CD4-positive, alpha-beta memory T cell (primary cell): ENCODE measurements around the gene SNX19. TPM values are rescaled to one million over a fixed set of nuclear protein-coding genes. Genes with fewer than 3 reads are reported as not detected.
A peak's percentile ranks its signal among the peaks of the same experiment; 100 is the strongest.

Source experiments
- CTCF ChIA-PET: fragments of 350-600 bp; sonication (Branson Sonifier 250); formaldehyde crosslinking; loops from one replicate; lab custom pipeline; 2021; ENCODE audit warnings: inconsistent platforms; ENCODE audit not compliant: partially characterized antibody; lab: Charles Lee
- POLR2A ChIA-PET: fragments of 350-600 bp; sonication (Branson Sonifier 250); formaldehyde crosslinking; loops from one replicate; lab custom pipeline; 2021; ENCODE audit not compliant: partially characterized antibody; lab: Charles Lee
- DNase-seq, 5 donors: peaks; one replicate each; pipeline versions ENCODE4 v3.0.0 to v3.0.0-alpha.2; 2020 to 2022; ENCODE audit warnings: mixed read lengths in 1 of 5
- H3K27ac ChIP-seq: one replicate; pipeline ENCODE4 v1.7.0; 2013; ENCODE audit warnings: low read depth, low read length
- H3K27me3 ChIP-seq: 2 replicates; pipeline ENCODE4 v1.7.0; 2013; ENCODE audit warnings: mild to moderate bottlenecking, low read length, moderate library complexity; ENCODE audit not compliant: insufficient read depth
- H3K36me3 ChIP-seq: 2 replicates; pipeline ENCODE4 v1.7.0; 2013; ENCODE audit warnings: mild to moderate bottlenecking, low read length, moderate library complexity; ENCODE audit not compliant: insufficient read depth
- H3K4me1 ChIP-seq: 2 replicates; pipeline ENCODE4 v1.7.0; 2013; ENCODE audit warnings: mild to moderate bottlenecking, low read length, moderate library complexity; ENCODE audit not compliant: insufficient read depth
- H3K4me3 ChIP-seq, 2 donors: one replicate each; pipeline ENCODE4 v1.7.0; 2013; ENCODE audit warnings: low read length in 2 of 2, mild to moderate bottlenecking in 1 of 2
- H3K9me3 ChIP-seq, 2 donors: one replicate each; pipeline ENCODE4 v1.7.0; 2013; ENCODE audit warnings: low read length in 2 of 2, control low read depth in 1 of 2; ENCODE audit not compliant: control insufficient read depth in 1 of 2
- H3K27ac Mint-ChIP-seq, 7 donors: one replicate each; pipeline ENCODE4 v1.8.0; 2020 to 2021; ENCODE audit warnings: mixed read lengths in 7 of 7, mild to moderate bottlenecking in 6 of 7, inconsistent platforms in 3 of 7, moderate library complexity in 3 of 7
- H3K27me3 Mint-ChIP-seq, 2 donors: one replicate each; pipeline ENCODE4 v1.8.0; 2020 to 2021; ENCODE audit warnings: mixed read lengths in 2 of 2
- H3K36me3 Mint-ChIP-seq, 2 donors: one replicate each; pipeline ENCODE4 v1.8.0; 2020 to 2021; ENCODE audit warnings: mixed read lengths in 2 of 2, inconsistent platforms in 1 of 2, mild to moderate bottlenecking in 1 of 2
- H3K4me1 Mint-ChIP-seq, 4 donors: one replicate each; pipeline ENCODE4 v1.8.0; 2020 to 2021; ENCODE audit warnings: mixed read lengths in 4 of 4, mild to moderate bottlenecking in 1 of 4
- H3K4me3 Mint-ChIP-seq, 8 donors: one replicate each; pipeline ENCODE4 v1.8.0; 2020 to 2021; ENCODE audit warnings: mixed read lengths in 8 of 8, mild to moderate bottlenecking in 7 of 8, moderate library complexity in 6 of 8, inconsistent platforms in 3 of 8
- H3K9me3 Mint-ChIP-seq, 8 donors: one replicate each; pipeline ENCODE4 v1.8.0; 2020 to 2021; ENCODE audit warnings: mixed read lengths in 8 of 8, mild to moderate bottlenecking in 5 of 8, inconsistent platforms in 3 of 8, moderate library complexity in 1 of 8
- intact Hi-C: fragments of 100-400 bp; cut with micrococcal nuclease; formaldehyde crosslinking; loops from one replicate; pipeline ENCODE4 v1.15.1; 2023
- polyA plus RNA-seq, 2 donors: library from polyadenylated mRNA; unstranded; fragments of 300-500 nt; fragmentation: Illumina TruSeq; gene quantifications; one replicate each; pipeline ENCODE4 v1.2.3, GENCODE V29; 2021
- total RNA-seq, 2 experiments: library from RNA; stranded (reverse); gene quantifications; one replicate each; pipeline ENCODE4 v1.2.3, GENCODE V29; 2021

SNX19 gene
- total and polyA plus RNA-seq, 4 experiments from 2014 or later: 21.4 to 94.2 (median 57.1) TPM

GRCh38 chr11:130897262-130898182, 18.8 kb downstream of the SNX19 start:
- no peak overlapping the region for H3K4me3 Mint-ChIP-seq
- peaks cover 96% of the 10 kb centered on the region for H3K36me3 ChIP-seq
- H3K27ac Mint-ChIP-seq: peak overlapping the region in 3 of 7 donors; percentile 43 to 74 (median 69)
- no peaks in the 10 kb centered on the region for H3K4me1 ChIP-seq
- no peaks in the 10 kb centered on the region for H3K9me3 ChIP-seq
- intact Hi-C loops: no loop called here
- no peak for DNase-seq
- H3K4me3 ChIP-seq: no peak overlapping the region
- ChIA-PET POLR2A (no interaction called here), CTCF (interaction anchor here (1.0 to 5.1 kb wide), 3 partner anchors 34 to 466 kb away, joined by 4 to 32 read pairs (median 5); no protein-coding TSS in a partner anchor)
- H3K9me3 Mint-ChIP-seq: no peaks in the 10 kb centered on the region
- no peaks in the 10 kb centered on the region for H3K27me3 ChIP-seq
- H3K27ac ChIP-seq: no peak overlapping the region
- H3K27me3 Mint-ChIP-seq: no peaks in the 10 kb centered on the region
- H3K4me1 Mint-ChIP-seq: peaks cover 10 to 11% (median 10%) of the 10 kb centered on the region in 4 donors
- peaks cover 68 to 92% of the 10 kb centered on the region in 2 donors for H3K36me3 Mint-ChIP-seq

- no peaks in the 10 kb centered on the region for H3K27me3 Mint-ChIP-seq
- intact Hi-C loops: loop anchor here (1.0 kb wide), 2 partner anchors 459 to 681 kb away; no protein-coding TSS in a partner anchor
- H3K36me3 Mint-ChIP-seq: peaks cover 48 to 68% of the 10 kb centered on the region in 2 donors
- DNase-seq: peak; percentile 43 to 60 (median 50)
- Histone ChIP-seq H3K4me3 (no peak overlapping the region), H3K27me3 (no peaks in the 10 kb centered on the region), H3K4me1 (no peaks in the 10 kb centered on the region), H3K36me3 (peaks cover 69% of the 10 kb centered on the region), H3K27ac (no peak overlapping the region), H3K9me3 (no peaks in the 10 kb centered on the region)
- POLR2A ChIA-PET: interaction anchor here (0.5 kb wide), 1 partner anchor 639 kb away, joined by 3 read pairs; no protein-coding TSS in a partner anchor
- peak overlapping the region in 2 of 7 donors; percentile 18 to 45 for H3K27ac Mint-ChIP-seq
- H3K4me3 Mint-ChIP-seq: no peak overlapping the region
- H3K9me3 Mint-ChIP-seq: no peaks in the 10 kb centered on the region
- peaks cover 8 to 11% (median 9%) of the 10 kb centered on the region in 4 donors for H3K4me1 Mint-ChIP-seq
- CTCF ChIA-PET: interaction anchor here (0.7 to 6.7 kb wide), 16 partner anchors 8 to 463 kb away, joined by 3 to 54 read pairs (median 6); partner anchors contain the start of gene SNX19
These were observed 21.8 kb downstream of the SNX19 start for GRCh38 chr11:130894322-130895025.

DNA sequence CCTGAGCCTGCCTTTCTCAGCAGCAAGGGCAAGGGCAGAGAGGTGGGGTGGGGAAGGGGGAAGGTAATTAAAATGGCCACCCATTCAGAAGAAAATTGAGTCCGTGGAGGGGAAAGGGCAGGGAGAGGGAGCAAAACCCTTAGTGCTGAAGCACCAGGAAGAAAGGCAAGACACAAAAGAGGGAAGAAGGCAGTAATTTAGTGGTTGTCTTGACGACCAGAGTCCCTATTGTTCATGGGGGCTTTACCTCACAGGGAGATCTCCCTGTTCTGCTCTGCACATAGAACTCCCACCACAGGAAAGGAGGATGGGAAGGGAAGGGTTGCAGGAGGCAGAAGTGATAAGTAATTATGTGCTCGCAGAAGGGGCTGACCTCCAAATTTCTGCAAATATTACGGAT, 23.4 kb downstream of the SNX19 start:
- Mint-ChIP-seq H3K36me3 (peaks cover 37 to 61% of the 10 kb centered on the region in 2 donors), H3K9me3 (no peaks in the 10 kb centered on the region), H3K4me3 (no peak overlapping the region), H3K4me1 (peaks cover 8 to 11% (median 9%) of the 10 kb centered on the region in 4 donors), H3K27me3 (no peaks in the 10 kb centered on the region), H3K27ac (no peak overlapping the region)
- Histone ChIP-seq H3K4me3 (no peak overlapping the region), H3K4me1 (no peaks in the 10 kb centered on the region), H3K27me3 (no peaks in the 10 kb centered on the region), H3K27ac (no peak overlapping the region), H3K9me3 (no peaks in the 10 kb centered on the region), H3K36me3 (peaks cover 53% of the 10 kb centered on the region)
- no peak for DNase-seq
- CTCF ChIA-PET: interaction anchor here (1.1 to 6.7 kb wide), 5 partner anchors 10 to 461 kb away, joined by 3 to 54 read pairs (median 9); partner anchors contain the start of gene SNX19
- intact Hi-C loops: no loop called here
- POLR2A ChIA-PET: no interaction called here

- ChIA-PET CTCF (interaction anchor here (1.0 to 6.7 kb wide), 5 partner anchors 8 to 29 kb away, joined by 3 to 54 read pairs (median 4); partner anchors contain the start of gene SNX19), POLR2A (no interaction called here)
- DNase-seq: no peak
- Histone ChIP-seq H3K36me3 (peaks cover 39% of the 10 kb centered on the region), H3K27ac (no peak overlapping the region), H3K9me3 (no peaks in the 10 kb centered on the region), H3K27me3 (no peaks in the 10 kb centered on the region), H3K4me1 (no peaks in the 10 kb centered on the region), H3K4me3 (no peak overlapping the region)
- H3K9me3 Mint-ChIP-seq: no peaks in the 10 kb centered on the region
- peaks cover 34 to 60% of the 10 kb centered on the region in 2 donors for H3K36me3 Mint-ChIP-seq
- H3K27ac Mint-ChIP-seq: no peak overlapping the region
- no peaks in the 10 kb centered on the region for H3K27me3 Mint-ChIP-seq
- H3K4me1 Mint-ChIP-seq: peaks cover 9 to 14% (median 10%) of the 10 kb centered on the region in 4 donors
- intact Hi-C loops: no loop called here
- no peak overlapping the region for H3K4me3 Mint-ChIP-seq
These were observed 25.0 kb downstream of the SNX19 start for GRCh38 chr11:130891326-130891725.

DNA sequence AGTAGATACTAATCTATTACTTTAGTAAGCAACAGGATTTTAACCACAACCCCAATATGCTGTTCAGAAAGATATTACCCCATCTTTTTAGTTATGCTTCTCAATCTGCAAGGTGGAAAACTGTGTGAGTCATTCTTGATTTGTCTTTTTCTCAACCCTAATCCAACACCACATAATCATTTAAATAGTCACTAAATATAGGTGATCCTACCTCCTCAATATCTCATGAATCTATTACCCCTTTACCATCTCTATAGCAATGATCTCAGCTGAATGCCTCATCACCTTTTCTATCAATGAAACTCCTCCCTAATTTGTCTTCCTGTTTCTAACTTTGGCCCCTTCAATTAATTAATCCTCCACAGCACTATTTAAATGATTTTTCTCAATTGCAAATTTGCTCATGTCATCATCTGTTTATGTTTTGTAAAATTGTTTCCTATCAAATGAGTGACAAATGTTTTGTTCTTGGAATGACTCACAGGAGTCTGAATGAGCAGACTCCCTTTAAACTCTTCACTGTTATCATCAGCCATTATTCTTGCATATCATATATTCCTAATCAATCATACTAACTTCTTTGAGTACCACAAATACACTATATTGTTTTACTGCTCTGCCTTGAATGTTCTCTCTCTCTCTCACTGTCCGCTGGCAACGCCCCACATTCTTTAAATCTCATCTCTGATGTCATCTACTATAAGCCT, 26.1 kb downstream of the SNX19 start:
- H3K27ac Mint-ChIP-seq: no peak overlapping the region
- Histone ChIP-seq H3K27me3 (no peaks in the 10 kb centered on the region), H3K4me1 (no peaks in the 10 kb centered on the region), H3K9me3 (no peaks in the 10 kb centered on the region), H3K36me3 (peaks cover 28% of the 10 kb centered on the region), H3K27ac (no peak overlapping the region), H3K4me3 (no peak overlapping the region)
- no peaks in the 10 kb centered on the region for H3K9me3 Mint-ChIP-seq
- DNase-seq: no peak
- peaks cover 25 to 59% of the 10 kb centered on the region in 2 donors for H3K36me3 Mint-ChIP-seq
- H3K4me1 Mint-ChIP-seq: peaks cover 7 to 14% (median 9%) of the 10 kb centered on the region in 4 donors
- intact Hi-C loops: no loop called here
- H3K27me3 Mint-ChIP-seq: no peaks in the 10 kb centered on the region
- ChIA-PET CTCF (interaction anchor here (1.0 to 6.7 kb wide), 3 partner anchors 9 to 25 kb away, joined by 3 to 54 read pairs (median 3); partner anchors contain the start of gene SNX19), POLR2A (no interaction called here)
- H3K4me3 Mint-ChIP-seq: no peak overlapping the region

GRCh38 chr11:130888790-130889189, 27.5 kb downstream of the SNX19 start:
- no peak overlapping the region for H3K4me3 Mint-ChIP-seq
- Histone ChIP-seq H3K27me3 (no peaks in the 10 kb centered on the region), H3K27ac (no peak overlapping the region), H3K36me3 (peaks cover 18% of the 10 kb centered on the region), H3K9me3 (no peaks in the 10 kb centered on the region), H3K4me1 (no peaks in the 10 kb centered on the region), H3K4me3 (no peak overlapping the region)
- H3K27ac Mint-ChIP-seq: no peak overlapping the region
- H3K36me3 Mint-ChIP-seq: peaks cover 20 to 58% of the 10 kb centered on the region in 2 donors
- intact Hi-C loops: no loop called here
- ChIA-PET POLR2A (no interaction called here), CTCF (interaction anchor here (1.0 to 1.4 kb wide), 3 partner anchors 10 to 28 kb away, joined by 3 to 4 read pairs (median 3); partner anchors contain the start of gene SNX19)
- DNase-seq: no peak
- H3K4me1 Mint-ChIP-seq: peaks cover 0 to 3% (median 3%) of the 10 kb centered on the region in 4 donors
- H3K27me3 Mint-ChIP-seq: no peaks in the 10 kb centered on the region
- no peaks in the 10 kb centered on the region for H3K9me3 Mint-ChIP-seq
